SK-N-SH treated with all-trans-retinoic acid at 6 μM for 48 hours (cell line): Measurements from ENCODE around the gene MRPL36.

ENCODE experiments used
- ATAC-seq: fragments of 200-7000 bp; cut with Tn5 transposase; 3 replicates; pipeline ENCODE4 v1.9.1; 2020; ENCODE audit warnings: mild to moderate bottlenecking, moderate library complexity
- ARNTL ChIP-seq: fragments of 450-650 bp; formaldehyde crosslinking; IDR thresholded peaks from 2 replicates; pipeline ENCODE4 v1.5.0; 2020; ENCODE audit warnings: low read depth, mild to moderate bottlenecking, moderate library complexity, borderline replicate concordance
- BACH2 ChIP-seq: fragments of 250-450 bp; sonication (Bioruptor Pico); IDR thresholded peaks from 2 replicates; pipeline ENCODE4 v1.9.0; 2021; ENCODE audit warnings: mild to moderate bottlenecking, borderline replicate concordance
- CSDC2 ChIP-seq: fragments of 250-450 bp; sonication (Bioruptor Pico); IDR thresholded peaks from 2 replicates; pipeline ENCODE4 v1.5.0; 2020; ENCODE audit warnings: mild to moderate bottlenecking, moderate library complexity
- ESRRG ChIP-seq: fragments of 250-450 bp; sonication (Bioruptor Pico); IDR thresholded peaks from 2 replicates; pipeline ENCODE4 v1.6.1; 2021; ENCODE audit warnings: mild to moderate bottlenecking
- GLIS3 ChIP-seq: fragments of 250-450 bp; sonication (Bioruptor Pico); IDR thresholded peaks from 2 replicates; pipeline ENCODE4 v1.5.0; 2020; ENCODE audit warnings: mild to moderate bottlenecking, moderate library complexity
- ISL1 ChIP-seq: fragments of 250-450 bp; sonication (Bioruptor Pico); IDR thresholded peaks from 2 replicates; pipeline ENCODE4 v2.1.2; 2022; ENCODE audit warnings: mild to moderate bottlenecking, moderate library complexity
- OSR1 ChIP-seq: fragments of 250-450 bp; sonication (Bioruptor Pico); IDR thresholded peaks from 2 replicates; pipeline ENCODE4 v1.8.0; 2022; ENCODE audit warnings: moderate library complexity, mild to moderate bottlenecking, inconsistent platforms
- PPARA ChIP-seq: fragments of 250-450 bp; sonication (Bioruptor Pico); IDR thresholded peaks from 2 replicates; pipeline ENCODE4 v1.5.0; 2020; ENCODE audit warnings: mild to moderate bottlenecking, borderline replicate concordance
- RARB ChIP-seq: fragments of 250-450 bp; sonication (Bioruptor Pico); IDR thresholded peaks from 2 replicates; pipeline ENCODE4 v1.8.0; 2021; ENCODE audit warnings: mild to moderate bottlenecking, moderate library complexity
- TCF4 ChIP-seq: fragments of 250-450 bp; sonication (Bioruptor Pico); IDR thresholded peaks from 2 replicates; pipeline ENCODE4 v1.8.0; 2021; ENCODE audit warnings: mild to moderate bottlenecking, moderate library complexity, borderline replicate concordance
- TOX ChIP-seq: fragments of 250-450 bp; sonication (Bioruptor Pico); IDR thresholded peaks from 2 replicates; pipeline ENCODE4 v1.8.0; 2021; ENCODE audit warnings: mild to moderate bottlenecking, moderate library complexity, borderline replicate concordance
- ZC3H10 ChIP-seq: fragments of 250-450 bp; sonication (Bioruptor Pico); IDR thresholded peaks from 2 replicates; pipeline ENCODE4 v1.5.1; 2021; ENCODE audit warnings: mild to moderate bottlenecking, moderate library complexity
- ZFP3 ChIP-seq: fragments of 250-450 bp; sonication (Bioruptor Pico); IDR thresholded peaks from 2 replicates; pipeline ENCODE4 v1.5.0; 2020; ENCODE audit warnings: mild to moderate bottlenecking, moderate library complexity
- ZFP30 ChIP-seq: fragments of 450-650 bp; formaldehyde crosslinking; IDR thresholded peaks from 2 replicates; pipeline ENCODE4 v1.5.0; 2022; ENCODE audit warnings: mild to moderate bottlenecking, moderate library complexity
- ZNF565 ChIP-seq: fragments of 450-650 bp; formaldehyde crosslinking; conservative IDR thresholded peaks from 2 replicates; pipeline ENCODE4 v1.5.0; 2020; ENCODE audit warnings: low read depth, mild to moderate bottlenecking, moderate library complexity
- ZNF70 ChIP-seq: fragments of 450-650 bp; formaldehyde crosslinking; IDR thresholded peaks from 2 replicates; pipeline ENCODE4 v1.5.0; 2020; ENCODE audit warnings: mild to moderate bottlenecking, moderate library complexity
- ZNF8 ChIP-seq: fragments of 450-650 bp; formaldehyde crosslinking; IDR thresholded peaks from 2 replicates; pipeline ENCODE4 v1.5.0; 2020; ENCODE audit warnings: mild to moderate bottlenecking, moderate library complexity
- TF ChIP-seq, protein P1 (sequence below): fragments of 250-450 bp; sonication (Bioruptor Pico); IDR thresholded peaks from 2 replicates; pipeline ENCODE4 v1.5.1; 2021; ENCODE audit warnings: mild to moderate bottlenecking, moderate library complexity
- TF ChIP-seq, protein P2 (sequence below): fragments of 250-450 bp; sonication (Bioruptor Pico); IDR thresholded peaks from 2 replicates; pipeline ENCODE4 v1.5.1; 2020; ENCODE audit warnings: low read depth, mild to moderate bottlenecking, moderate library complexity
- TF ChIP-seq, protein P3 (sequence below): fragments of 250-450 bp; sonication (Bioruptor Pico); IDR thresholded peaks from 2 replicates; pipeline ENCODE4 v1.8.0; 2021; ENCODE audit warnings: low read depth, mild to moderate bottlenecking, moderate library complexity, borderline replicate concordance
- TF ChIP-seq, protein P4 (sequence below): fragments of 250-450 bp; sonication (Bioruptor Pico); IDR thresholded peaks from 2 replicates; pipeline ENCODE4 v1.8.0; 2020; ENCODE audit warnings: mild to moderate bottlenecking, moderate library complexity, borderline replicate concordance
- TF ChIP-seq, protein P5 (sequence below): fragments of 250-450 bp; sonication (Bioruptor Pico); IDR thresholded peaks from 2 replicates; pipeline ENCODE4 v1.5.0; 2020; ENCODE audit warnings: mild to moderate bottlenecking, moderate library complexity

The MRPL36 gene

GRCh38 chr5:1797855-1798254 lies 1.8 kb downstream of the MRPL36 start:
- TF ChIP-seq, protein P1, sequence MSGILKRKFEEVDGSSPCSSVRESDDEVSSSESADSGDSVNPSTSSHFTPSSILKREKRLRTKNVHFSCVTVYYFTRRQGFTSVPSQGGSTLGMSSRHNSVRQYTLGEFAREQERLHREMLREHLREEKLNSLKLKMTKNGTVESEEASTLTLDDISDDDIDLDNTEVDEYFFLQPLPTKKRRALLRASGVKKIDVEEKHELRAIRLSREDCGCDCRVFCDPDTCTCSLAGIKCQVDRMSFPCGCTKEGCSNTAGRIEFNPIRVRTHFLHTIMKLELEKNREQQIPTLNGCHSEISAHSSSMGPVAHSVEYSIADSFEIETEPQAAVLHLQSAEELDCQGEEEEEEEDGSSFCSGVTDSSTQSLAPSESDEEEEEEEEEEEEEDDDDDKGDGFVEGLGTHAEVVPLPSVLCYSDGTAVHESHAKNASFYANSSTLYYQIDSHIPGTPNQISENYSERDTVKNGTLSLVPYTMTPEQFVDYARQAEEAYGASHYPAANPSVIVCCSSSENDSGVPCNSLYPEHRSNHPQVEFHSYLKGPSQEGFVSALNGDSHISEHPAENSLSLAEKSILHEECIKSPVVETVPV (CRISPR knock-in tag), result no peak
- no peak for TF ChIP-seq ZFP3 (CRISPR knock-in tag)
- TF ChIP-seq OSR1 (CRISPR knock-in tag), result no peak
- no peak for TF ChIP-seq RARB (CRISPR knock-in tag)
- no peak for TF ChIP-seq PPARA (CRISPR knock-in tag)
- no peak for TF ChIP-seq ZFP30 (CRISPR knock-in tag)
- TF ChIP-seq CSDC2, result no peak
- TF ChIP-seq BACH2 (CRISPR knock-in tag), result no peak
- no peak for TF ChIP-seq TOX
- no peak for TF ChIP-seq TCF4 (CRISPR knock-in tag)
- no peak for TF ChIP-seq ZNF70 (CRISPR knock-in tag)
- TF ChIP-seq ZNF565 (CRISPR knock-in tag), result no peak
- TF ChIP-seq ARNTL (CRISPR knock-in tag), result no peak
- no peak for TF ChIP-seq ISL1 (CRISPR knock-in tag)
- no peak for ATAC-seq

- TF ChIP-seq PPARA (CRISPR knock-in tag), result no peak
- ATAC-seq, result no peak
Measured at GRCh38 chr5:1797103-1797800, 2.4 kb downstream of the MRPL36 start.

DNA sequence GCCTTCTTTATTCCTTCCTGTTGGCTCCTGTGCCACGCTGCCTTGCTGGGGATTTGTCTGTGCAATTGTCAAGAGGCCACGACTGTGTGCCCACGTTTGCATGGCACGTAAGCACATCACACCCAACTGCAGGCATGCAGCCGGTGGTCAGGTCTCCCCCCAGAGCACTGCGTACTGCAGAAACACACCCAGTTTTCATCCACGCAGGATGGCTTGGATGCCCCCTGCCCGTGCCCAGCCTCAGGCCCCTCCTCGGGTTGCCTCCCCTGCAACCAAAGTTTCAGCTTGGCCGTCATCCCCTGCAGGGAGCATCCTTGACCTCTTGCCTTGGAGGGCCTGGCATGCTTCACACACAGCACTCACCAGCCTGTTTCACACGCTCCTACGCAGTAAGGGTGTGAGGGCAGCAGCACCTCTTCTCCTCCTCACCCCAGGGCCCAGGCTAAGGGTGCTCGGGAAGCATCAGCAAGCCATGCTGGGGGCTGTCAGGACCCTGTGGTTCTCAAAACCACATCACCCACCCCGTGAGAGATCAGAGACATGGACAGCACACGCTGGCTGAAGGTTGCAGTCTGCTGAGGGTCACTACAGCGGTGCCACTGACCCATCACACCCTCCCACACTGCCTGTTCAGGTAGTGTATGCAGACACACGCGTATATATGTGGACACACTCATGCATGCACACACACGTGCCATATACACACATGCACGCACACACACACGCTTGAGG lies 3.1 kb downstream of the MRPL36 start:
- TF ChIP-seq ISL1 (CRISPR knock-in tag), result no peak
- TF ChIP-seq ZNF565 (CRISPR knock-in tag), result no peak
- no peak for TF ChIP-seq ESRRG (CRISPR knock-in tag)
- TF ChIP-seq, protein P2, sequence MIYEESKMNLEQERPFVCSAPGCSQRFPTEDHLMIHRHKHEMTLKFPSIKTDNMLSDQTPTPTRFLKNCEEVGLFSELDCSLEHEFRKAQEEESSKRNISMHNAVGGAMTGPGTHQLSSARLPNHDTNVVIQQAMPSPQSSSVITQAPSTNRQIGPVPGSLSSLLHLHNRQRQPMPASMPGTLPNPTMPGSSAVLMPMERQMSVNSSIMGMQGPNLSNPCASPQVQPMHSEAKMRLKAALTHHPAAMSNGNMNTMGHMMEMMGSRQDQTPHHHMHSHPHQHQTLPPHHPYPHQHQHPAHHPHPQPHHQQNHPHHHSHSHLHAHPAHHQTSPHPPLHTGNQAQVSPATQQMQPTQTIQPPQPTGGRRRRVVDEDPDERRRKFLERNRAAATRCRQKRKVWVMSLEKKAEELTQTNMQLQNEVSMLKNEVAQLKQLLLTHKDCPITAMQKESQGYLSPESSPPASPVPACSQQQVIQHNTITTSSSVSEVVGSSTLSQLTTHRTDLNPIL (CRISPR knock-in tag), result no peak
- no peak for TF ChIP-seq BACH2 (CRISPR knock-in tag)
- no peak for TF ChIP-seq RARB (CRISPR knock-in tag)
- TF ChIP-seq ZNF8 (CRISPR knock-in tag), result no peak
- TF ChIP-seq, protein P3, sequence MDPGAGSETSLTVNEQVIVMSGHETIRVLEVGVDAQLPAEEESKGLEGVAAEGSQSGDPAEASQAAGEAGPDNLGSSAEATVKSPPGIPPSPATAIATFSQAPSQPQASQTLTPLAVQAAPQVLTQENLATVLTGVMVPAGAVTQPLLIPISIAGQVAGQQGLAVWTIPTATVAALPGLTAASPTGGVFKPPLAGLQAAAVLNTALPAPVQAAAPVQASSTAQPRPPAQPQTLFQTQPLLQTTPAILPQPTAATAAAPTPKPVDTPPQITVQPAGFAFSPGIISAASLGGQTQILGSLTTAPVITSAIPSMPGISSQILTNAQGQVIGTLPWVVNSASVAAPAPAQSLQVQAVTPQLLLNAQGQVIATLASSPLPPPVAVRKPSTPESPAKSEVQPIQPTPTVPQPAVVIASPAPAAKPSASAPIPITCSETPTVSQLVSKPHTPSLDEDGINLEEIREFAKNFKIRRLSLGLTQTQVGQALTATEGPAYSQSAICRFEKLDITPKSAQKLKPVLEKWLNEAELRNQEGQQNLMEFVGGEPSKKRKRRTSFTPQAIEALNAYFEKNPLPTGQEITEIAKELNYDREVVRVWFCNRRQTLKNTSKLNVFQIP (CRISPR knock-in tag), result no peak
- no peak for TF ChIP-seq TCF4 (CRISPR knock-in tag)
- no peak for TF ChIP-seq GLIS3 (CRISPR knock-in tag)
- TF ChIP-seq ZNF70 (CRISPR knock-in tag), result no peak
- TF ChIP-seq, protein P4, sequence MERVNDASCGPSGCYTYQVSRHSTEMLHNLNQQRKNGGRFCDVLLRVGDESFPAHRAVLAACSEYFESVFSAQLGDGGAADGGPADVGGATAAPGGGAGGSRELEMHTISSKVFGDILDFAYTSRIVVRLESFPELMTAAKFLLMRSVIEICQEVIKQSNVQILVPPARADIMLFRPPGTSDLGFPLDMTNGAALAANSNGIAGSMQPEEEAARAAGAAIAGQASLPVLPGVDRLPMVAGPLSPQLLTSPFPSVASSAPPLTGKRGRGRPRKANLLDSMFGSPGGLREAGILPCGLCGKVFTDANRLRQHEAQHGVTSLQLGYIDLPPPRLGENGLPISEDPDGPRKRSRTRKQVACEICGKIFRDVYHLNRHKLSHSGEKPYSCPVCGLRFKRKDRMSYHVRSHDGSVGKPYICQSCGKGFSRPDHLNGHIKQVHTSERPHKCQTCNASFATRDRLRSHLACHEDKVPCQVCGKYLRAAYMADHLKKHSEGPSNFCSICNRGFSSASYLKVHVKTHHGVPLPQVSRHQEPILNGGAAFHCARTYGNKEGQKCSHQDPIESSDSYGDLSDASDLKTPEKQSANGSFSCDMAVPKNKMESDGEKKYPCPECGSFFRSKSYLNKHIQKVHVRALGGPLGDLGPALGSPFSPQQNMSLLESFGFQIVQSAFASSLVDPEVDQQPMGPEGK (CRISPR knock-in tag), result no peak
- no peak for TF ChIP-seq ZFP30 (CRISPR knock-in tag)
- no peak for TF ChIP-seq OSR1 (CRISPR knock-in tag)
- TF ChIP-seq ZC3H10, result no peak
- no peak for TF ChIP-seq CSDC2
- no peak for TF ChIP-seq TOX
- no peak for TF ChIP-seq PPARA (CRISPR knock-in tag)
- no peak for ATAC-seq

- no peak for ATAC-seq
- TF ChIP-seq, protein P2 (CRISPR knock-in tag), result no peak
- no peak for TF ChIP-seq ARNTL (CRISPR knock-in tag)
- TF ChIP-seq RARB (CRISPR knock-in tag), result no peak
- TF ChIP-seq, protein P5, sequence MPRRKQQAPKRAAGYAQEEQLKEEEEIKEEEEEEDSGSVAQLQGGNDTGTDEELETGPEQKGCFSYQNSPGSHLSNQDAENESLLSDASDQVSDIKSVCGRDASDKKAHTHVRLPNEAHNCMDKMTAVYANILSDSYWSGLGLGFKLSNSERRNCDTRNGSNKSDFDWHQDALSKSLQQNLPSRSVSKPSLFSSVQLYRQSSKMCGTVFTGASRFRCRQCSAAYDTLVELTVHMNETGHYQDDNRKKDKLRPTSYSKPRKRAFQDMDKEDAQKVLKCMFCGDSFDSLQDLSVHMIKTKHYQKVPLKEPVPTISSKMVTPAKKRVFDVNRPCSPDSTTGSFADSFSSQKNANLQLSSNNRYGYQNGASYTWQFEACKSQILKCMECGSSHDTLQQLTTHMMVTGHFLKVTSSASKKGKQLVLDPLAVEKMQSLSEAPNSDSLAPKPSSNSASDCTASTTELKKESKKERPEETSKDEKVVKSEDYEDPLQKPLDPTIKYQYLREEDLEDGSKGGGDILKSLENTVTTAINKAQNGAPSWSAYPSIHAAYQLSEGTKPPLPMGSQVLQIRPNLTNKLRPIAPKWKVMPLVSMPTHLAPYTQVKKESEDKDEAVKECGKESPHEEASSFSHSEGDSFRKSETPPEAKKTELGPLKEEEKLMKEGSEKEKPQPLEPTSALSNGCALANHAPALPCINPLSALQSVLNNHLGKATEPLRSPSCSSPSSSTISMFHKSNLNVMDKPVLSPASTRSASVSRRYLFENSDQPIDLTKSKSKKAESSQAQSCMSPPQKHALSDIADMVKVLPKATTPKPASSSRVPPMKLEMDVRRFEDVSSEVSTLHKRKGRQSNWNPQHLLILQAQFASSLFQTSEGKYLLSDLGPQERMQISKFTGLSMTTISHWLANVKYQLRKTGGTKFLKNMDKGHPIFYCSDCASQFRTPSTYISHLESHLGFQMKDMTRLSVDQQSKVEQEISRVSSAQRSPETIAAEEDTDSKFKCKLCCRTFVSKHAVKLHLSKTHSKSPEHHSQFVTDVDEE (CRISPR knock-in tag), result no peak
- TF ChIP-seq ZC3H10, result no peak
- TF ChIP-seq, protein P4 (CRISPR knock-in tag), result no peak
Measured at GRCh38 chr5:1795931-1796330, 3.7 kb downstream of the MRPL36 start.
